Panc1 (cell line): Measurements from ENCODE around the gene CFAP52. TPM values are rescaled to one million over a fixed set of nuclear protein-coding genes. Genes with fewer than 3 reads are reported as not detected.
"Not testable (repeated sequence)": the region's sequence is repeated elsewhere in the genome, so short reads cannot be mapped to it uniquely, and the experiment has no call there.

Experiments
- ATAC-seq: fragments of 200-7000 bp; cut with Tn5 transposase; 2 replicates; pipeline ENCODE4 v1.9.1; 2020; ENCODE audit warnings: mild to moderate bottlenecking, moderate library complexity
- BruUV-seq: library from RNA; stranded (reverse); fragments of 400-500 nt; replicated peaks from 2 replicates; lab custom pipeline; 2021; lab: Mats Ljungman, UMichigan
- CTCF ChIA-PET: fragments of 300-600 bp; sonication (Branson Sonifier 250); formaldehyde crosslinking; loops from one replicate; lab custom pipeline; 2022; ENCODE audit warnings: antibody characterized with exemption; lab: Charles Lee
- POLR2A ChIA-PET: fragments of 300-600 bp; sonication (Branson Sonifier 250); formaldehyde crosslinking; loops from one replicate; lab custom pipeline; 2022; ENCODE audit warnings: antibody characterized with exemption; lab: Charles Lee
- DNase-seq: peaks from one replicate; pipeline ENCODE4 v3.0.0-alpha.2; 2010; ENCODE audit warnings: low read depth, low spot score
- H3K27ac ChIP-seq: 2 replicates; pipeline ENCODE4 v1.5.1; 2011; ENCODE audit warnings: mild to moderate bottlenecking, low read length, inconsistent platforms
- H3K27me3 ChIP-seq: fragments of 200-500 bp; sonication (Bioruptor generic); 2 replicates; pipeline ENCODE4 v1.6.0; 2014; ENCODE audit warnings: low read length, inconsistent platforms; ENCODE audit not compliant: control insufficient read depth, insufficient read depth
- H3K36me3 ChIP-seq: fragments of 200-500 bp; sonication (Bioruptor generic); 2 replicates; pipeline ENCODE4 v1.5.1; 2014; ENCODE audit warnings: inconsistent platforms, mild to moderate bottlenecking, low read length, moderate library complexity; ENCODE audit not compliant: control insufficient read depth, insufficient read depth
- H3K4me1 ChIP-seq: 2 replicates; pipeline ENCODE4 v1.5.1; 2011; ENCODE audit warnings: inconsistent platforms, mild to moderate bottlenecking, low read length, moderate library complexity; ENCODE audit not compliant: control insufficient read depth, insufficient read depth
- H3K4me3 ChIP-seq, 2 experiments: 2 replicates each; pipeline ENCODE4 v1.5.1; 2011 to 2012; ENCODE audit warnings: low read depth in 2 of 2, low read length in 2 of 2, mild to moderate bottlenecking in 2 of 2, inconsistent platforms in 1 of 2, moderate library complexity in 1 of 2
- H3K9me3 ChIP-seq: fragments of 200-500 bp; sonication (Bioruptor generic); 2 replicates; pipeline ENCODE4 v1.5.1; 2014; ENCODE audit warnings: low read depth, mild to moderate bottlenecking, inconsistent platforms, low read length, moderate library complexity; ENCODE audit not compliant: control insufficient read depth, insufficient read depth
- POLR2AphosphoS5 ChIP-seq: IDR thresholded peaks from 2 replicates; pipeline ENCODE4 v1.6.1; 2012; ENCODE audit warnings: mild to moderate bottlenecking, low read depth, low read length, moderate library complexity
- SIN3A ChIP-seq: IDR thresholded peaks from 2 replicates; pipeline ENCODE4 v1.6.1; 2012; ENCODE audit warnings: low read depth, mild to moderate bottlenecking, low read length, moderate library complexity, borderline replicate concordance; ENCODE audit not compliant: insufficient read depth
- TCF7L2 ChIP-seq: IDR thresholded peaks from 2 replicates; pipeline ENCODE4 v1.6.1; 2011; ENCODE audit warnings: mild to moderate bottlenecking, low read depth, low read length, inconsistent platforms
- in situ Hi-C: cut with HindIII; loops from 2 replicates; pipeline ENCODE4 v1.10.0; 2016; ENCODE audit warnings: low sequenced_read_pairs, low pct_unique_long_range_greater_than_20kb
- intact Hi-C: fragments of 100-400 bp; cut with micrococcal nuclease; formaldehyde crosslinking; loops from one replicate; pipeline ENCODE4 v1.10.0; 2022; ENCODE audit not compliant: unreplicated experiment
- total RNA-seq: library from RNA; stranded (reverse); gene quantifications from one replicate; pipeline ENCODE4 v1.2.1, GENCODE V29; 2021; ENCODE audit not compliant: unreplicated experiment
- TF ChIP-seq, protein P1 (sequence below): fragments of 450-650 bp; IDR thresholded peaks from 2 replicates; pipeline ENCODE4 v1.5.1; 2017; ENCODE audit warnings: mild to moderate bottlenecking
- TF ChIP-seq, protein P2 (sequence below), 2 experiments: IDR thresholded peaks; 2 replicates each; pipeline ENCODE4 v1.6.1; 2011 to 2012; ENCODE audit warnings: low read depth in 2 of 2, control low read depth in 1 of 2, low read length in 1 of 2, mild to moderate bottlenecking in 1 of 2, moderate library complexity in 1 of 2; ENCODE audit not compliant: insufficient read depth in 1 of 2

The CFAP52 gene
- total RNA-seq, 1 experiment from 2014 or later: not detected

DNA sequence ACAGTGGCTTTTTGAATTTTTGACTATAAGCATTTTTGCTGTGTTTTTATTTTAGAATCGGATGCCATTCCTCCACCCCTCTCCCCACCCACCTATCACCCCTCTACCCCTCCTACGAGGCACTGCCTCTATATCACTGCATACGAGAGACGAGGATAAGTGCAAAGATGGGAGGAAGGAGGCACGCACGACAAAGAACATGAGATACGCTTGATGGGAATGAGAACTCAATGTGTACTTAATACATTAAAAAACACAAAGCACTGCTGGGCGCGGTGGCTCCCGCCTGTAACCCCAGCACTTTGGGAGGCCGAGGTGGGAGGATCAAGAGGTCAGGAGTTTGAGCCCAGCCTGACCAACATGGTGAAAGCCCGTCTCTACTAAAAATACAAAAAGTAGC lies 60.1 kb downstream of the CFAP52 start:
- ChIA-PET CTCF (interaction anchor here (0.7 kb wide), 1 partner anchor 67 kb away, joined by 3 read pairs; no protein-coding TSS in a partner anchor), POLR2A (no interaction called here)
- BruUV-seq: no TSS peak

DNA sequence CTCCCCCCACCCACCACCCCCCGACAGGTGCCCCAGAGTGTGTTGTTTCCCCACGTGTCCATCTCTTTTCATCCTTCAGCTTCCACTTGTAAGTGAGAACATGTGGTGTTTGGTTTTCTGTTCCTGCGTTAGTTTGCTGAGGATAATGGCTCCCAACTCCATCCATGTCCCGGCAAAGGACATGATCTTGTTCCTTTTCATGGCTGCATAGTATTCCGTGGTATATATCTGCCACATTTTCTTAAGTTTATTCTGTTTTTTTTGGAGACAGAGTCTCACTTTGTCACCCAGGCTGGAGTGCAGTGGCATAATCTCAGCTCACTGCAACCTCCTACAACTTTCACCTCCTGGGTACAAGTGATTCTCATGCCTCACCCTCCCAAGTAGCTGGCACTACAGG lies 63.9 kb downstream of the CFAP52 start:
- H3K27ac ChIP-seq, H3K4me3 ChIP-seq, H3K36me3 ChIP-seq, in situ Hi-C loops, DNase-seq, H3K27me3 ChIP-seq, H3K9me3 ChIP-seq, ATAC-seq, intact Hi-C loops, POLR2A ChIA-PET, CTCF ChIA-PET, BruUV-seq, H3K4me1 ChIP-seq: not testable (repeated sequence)

More for the DNA sequence above, 60.1 kb downstream of the CFAP52 start:
- Histone ChIP-seq H3K4me1 (no peaks in the 10 kb centered on the region), H3K27me3 (no peaks in the 10 kb centered on the region), H3K36me3 (no peaks in the 10 kb centered on the region), H3K4me3 (no peak overlapping the region), H3K27ac (no peak overlapping the region), H3K9me3 (no peaks in the 10 kb centered on the region)
- in situ Hi-C loops: no loop called here
- DNase-seq (no peak), ATAC-seq (no peak)
- TF ChIP-seq, protein P1, sequence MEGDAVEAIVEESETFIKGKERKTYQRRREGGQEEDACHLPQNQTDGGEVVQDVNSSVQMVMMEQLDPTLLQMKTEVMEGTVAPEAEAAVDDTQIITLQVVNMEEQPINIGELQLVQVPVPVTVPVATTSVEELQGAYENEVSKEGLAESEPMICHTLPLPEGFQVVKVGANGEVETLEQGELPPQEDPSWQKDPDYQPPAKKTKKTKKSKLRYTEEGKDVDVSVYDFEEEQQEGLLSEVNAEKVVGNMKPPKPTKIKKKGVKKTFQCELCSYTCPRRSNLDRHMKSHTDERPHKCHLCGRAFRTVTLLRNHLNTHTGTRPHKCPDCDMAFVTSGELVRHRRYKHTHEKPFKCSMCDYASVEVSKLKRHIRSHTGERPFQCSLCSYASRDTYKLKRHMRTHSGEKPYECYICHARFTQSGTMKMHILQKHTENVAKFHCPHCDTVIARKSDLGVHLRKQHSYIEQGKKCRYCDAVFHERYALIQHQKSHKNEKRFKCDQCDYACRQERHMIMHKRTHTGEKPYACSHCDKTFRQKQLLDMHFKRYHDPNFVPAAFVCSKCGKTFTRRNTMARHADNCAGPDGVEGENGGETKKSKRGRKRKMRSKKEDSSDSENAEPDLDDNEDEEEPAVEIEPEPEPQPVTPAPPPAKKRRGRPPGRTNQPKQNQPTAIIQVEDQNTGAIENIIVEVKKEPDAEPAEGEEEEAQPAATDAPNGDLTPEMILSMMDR: no peak
- TF ChIP-seq POLR2AphosphoS5 (no peak), TCF7L2 (no peak), SIN3A (no peak)
- TF ChIP-seq, protein P2, sequence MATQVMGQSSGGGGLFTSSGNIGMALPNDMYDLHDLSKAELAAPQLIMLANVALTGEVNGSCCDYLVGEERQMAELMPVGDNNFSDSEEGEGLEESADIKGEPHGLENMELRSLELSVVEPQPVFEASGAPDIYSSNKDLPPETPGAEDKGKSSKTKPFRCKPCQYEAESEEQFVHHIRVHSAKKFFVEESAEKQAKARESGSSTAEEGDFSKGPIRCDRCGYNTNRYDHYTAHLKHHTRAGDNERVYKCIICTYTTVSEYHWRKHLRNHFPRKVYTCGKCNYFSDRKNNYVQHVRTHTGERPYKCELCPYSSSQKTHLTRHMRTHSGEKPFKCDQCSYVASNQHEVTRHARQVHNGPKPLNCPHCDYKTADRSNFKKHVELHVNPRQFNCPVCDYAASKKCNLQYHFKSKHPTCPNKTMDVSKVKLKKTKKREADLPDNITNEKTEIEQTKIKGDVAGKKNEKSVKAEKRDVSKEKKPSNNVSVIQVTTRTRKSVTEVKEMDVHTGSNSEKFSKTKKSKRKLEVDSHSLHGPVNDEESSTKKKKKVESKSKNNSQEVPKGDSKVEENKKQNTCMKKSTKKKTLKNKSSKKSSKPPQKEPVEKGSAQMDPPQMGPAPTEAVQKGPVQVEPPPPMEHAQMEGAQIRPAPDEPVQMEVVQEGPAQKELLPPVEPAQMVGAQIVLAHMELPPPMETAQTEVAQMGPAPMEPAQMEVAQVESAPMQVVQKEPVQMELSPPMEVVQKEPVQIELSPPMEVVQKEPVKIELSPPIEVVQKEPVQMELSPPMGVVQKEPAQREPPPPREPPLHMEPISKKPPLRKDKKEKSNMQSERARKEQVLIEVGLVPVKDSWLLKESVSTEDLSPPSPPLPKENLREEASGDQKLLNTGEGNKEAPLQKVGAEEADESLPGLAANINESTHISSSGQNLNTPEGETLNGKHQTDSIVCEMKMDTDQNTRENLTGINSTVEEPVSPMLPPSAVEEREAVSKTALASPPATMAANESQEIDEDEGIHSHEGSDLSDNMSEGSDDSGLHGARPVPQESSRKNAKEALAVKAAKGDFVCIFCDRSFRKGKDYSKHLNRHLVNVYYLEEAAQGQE (IDR thresholded peaks at IDR 0.05; ENCODE audit: insufficient read depth in 1 of 2, low read depth in 2 of 2, low read length in 1 of 2): no peak
- intact Hi-C loops: no loop called here

DNA sequence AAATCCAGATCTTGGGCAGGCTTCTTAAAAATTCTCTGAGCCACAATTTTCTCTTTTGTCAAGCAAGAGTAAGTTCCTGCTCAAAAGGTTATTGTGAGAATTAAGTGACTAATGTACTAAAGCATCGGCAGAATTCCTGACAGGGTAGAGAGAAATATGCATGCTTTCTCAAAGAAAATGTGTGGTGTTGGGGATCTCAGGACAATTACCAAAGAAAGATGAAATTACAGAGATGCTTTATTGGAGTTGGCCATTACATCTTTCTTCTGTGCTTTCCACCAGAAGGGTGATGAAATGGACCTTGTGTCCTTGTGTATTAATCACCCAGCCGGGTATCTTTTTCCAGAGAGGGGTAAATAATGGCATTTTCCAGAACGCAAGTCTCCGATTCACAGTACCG lies 67.2 kb downstream of the CFAP52 start:
- BruUV-seq: no TSS peak
- Histone ChIP-seq H3K27ac (peak overlapping the region; percentile 73), H3K27me3 (no peaks in the 10 kb centered on the region), H3K9me3 (no peaks in the 10 kb centered on the region), H3K4me3 (peak overlapping the region; percentile 60 to 69; a peak in 3 of 4 replicates), H3K36me3 (no peaks in the 10 kb centered on the region; the same call in 1 of the 2 replicates), H3K4me1 (peaks cover 12% of the 10 kb centered on the region; the same call in 1 of the 2 replicates)
- intact Hi-C loops: no loop called here
- no peak for DNase-seq
- in situ Hi-C loops: no loop called here
- CTCF ChIA-PET: no interaction called here
- POLR2A ChIA-PET: no interaction called here
- no peak for ATAC-seq
- TF ChIP-seq, protein P1: no peak
